HS-27A (cell line): ENCODE results near the gene PTP4A2.
"Not testable (repeated sequence)": the region's sequence is repeated elsewhere in the genome, so short reads cannot be mapped to it uniquely, and the experiment has no call there.

Experiments used
- DNase-seq: peaks from one replicate; pipeline ENCODE4 v3.0.0-alpha.2; 2012; ENCODE audit warnings: low read depth, missing footprints

Gene PTP4A2

DNA sequence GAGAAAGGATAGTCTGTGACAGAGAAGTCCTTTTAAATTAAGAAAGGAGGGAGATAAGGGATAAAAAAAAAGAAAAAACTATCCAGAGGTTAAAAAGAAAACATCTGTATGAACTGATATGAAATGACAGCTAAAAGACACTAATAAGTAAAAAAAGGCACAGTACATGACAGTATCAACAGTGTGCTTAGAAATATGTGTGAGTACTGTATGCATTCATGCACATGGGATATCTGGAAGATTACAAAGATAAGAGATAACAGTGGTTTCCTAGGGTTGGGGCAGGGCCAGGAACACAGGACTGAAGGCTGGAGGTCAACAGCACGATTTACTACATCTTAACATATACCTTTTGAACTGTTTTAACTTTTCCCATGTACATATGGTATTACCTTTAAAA lies 13.3 kb downstream of the PTP4A2 start:
- DNase-seq = no peak

GRCh38 chr1:31923901-31924535 lies 14.2 kb downstream of the PTP4A2 start:
- no peak for DNase-seq

GRCh38 chr1:31920956-31921355 lies 17.2 kb downstream of the PTP4A2 start:
- DNase-seq = no peak

GRCh38 chr1:31919591-31919990 lies 18.6 kb downstream of the PTP4A2 start:
- no peak for DNase-seq

DNA sequence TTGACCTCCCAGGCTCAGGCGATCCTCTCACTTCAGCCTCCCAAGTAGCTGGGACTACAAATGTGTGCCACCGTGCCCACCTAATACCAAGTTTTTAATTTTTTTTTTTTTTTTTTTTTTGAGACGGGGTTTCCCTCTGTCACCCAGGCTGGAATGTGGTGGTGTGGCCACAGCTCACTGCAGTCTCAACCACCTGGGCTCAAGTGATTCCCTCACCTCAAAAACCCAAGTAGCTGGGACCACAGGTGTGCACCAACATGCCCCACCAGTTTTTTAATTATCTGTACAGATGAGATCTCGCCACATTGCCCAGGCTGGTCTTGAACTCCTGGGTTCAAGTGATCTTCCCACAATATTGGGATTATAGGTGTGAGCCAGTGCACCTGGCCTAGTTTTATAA lies 22.7 kb downstream of the PTP4A2 start:
- DNase-seq = no peak

DNA sequence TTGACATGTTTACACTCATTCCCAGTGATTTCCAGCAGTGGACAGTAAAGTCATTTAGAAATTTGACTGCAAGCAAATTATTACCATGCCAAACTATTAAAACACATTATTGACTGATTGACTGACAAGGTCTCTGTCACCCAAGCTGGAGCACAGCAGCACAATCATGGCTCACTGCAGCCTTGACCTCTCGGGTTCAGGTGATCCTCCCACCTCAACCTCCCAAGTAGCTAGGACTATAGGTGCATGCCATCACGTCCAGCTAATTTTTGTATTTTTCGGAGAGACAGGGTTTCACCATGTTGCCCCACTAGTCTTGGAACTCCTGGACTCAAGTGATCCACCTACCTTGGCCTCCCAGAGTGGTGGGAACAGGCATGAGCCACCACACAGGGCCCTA lies 24.2 kb downstream of the PTP4A2 start:
- DNase-seq = no peak

- no peak for DNase-seq
Observed at GRCh38 chr1:31912839-31913239, 25.3 kb downstream of the PTP4A2 start.

DNA sequence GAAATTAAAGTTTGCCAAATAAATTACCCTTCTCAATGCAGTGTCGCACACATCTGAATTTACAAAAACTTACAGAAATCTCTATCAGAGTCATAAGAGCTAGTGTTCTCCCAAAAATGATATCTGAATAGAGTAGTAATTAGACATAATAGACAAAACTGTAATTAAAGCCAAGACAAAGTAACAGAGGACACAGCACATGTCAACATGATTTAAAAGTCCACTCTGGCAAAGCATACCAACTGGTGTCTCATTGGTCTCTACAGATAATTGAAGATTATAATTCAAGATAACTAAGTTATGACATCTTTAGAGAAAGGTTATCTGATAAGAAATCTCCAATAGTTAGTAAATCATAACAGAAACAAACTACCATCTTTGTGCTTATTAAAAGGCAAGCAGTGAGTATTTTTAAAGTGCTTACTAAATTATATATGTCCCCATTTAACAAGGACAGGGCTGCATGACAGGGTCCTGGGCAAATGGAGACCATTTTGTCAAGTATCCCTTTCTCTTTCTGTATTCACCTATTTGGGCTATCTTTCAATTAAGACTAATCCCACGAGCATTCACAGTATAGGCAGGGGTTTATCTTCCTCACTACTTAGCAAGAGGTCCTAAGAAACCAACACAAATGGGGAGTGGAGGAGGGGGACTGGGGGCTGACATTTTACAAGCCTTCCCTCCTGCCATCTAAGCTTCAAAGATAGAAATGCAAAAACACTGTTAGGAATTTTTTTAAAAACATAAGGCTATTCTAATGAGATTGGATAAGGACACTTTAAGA lies 26.0 kb downstream of the PTP4A2 start:
- no peak for DNase-seq

GRCh38 chr1:31910933-31911332 lies 27.2 kb downstream of the PTP4A2 start:
- no peak for DNase-seq

DNA sequence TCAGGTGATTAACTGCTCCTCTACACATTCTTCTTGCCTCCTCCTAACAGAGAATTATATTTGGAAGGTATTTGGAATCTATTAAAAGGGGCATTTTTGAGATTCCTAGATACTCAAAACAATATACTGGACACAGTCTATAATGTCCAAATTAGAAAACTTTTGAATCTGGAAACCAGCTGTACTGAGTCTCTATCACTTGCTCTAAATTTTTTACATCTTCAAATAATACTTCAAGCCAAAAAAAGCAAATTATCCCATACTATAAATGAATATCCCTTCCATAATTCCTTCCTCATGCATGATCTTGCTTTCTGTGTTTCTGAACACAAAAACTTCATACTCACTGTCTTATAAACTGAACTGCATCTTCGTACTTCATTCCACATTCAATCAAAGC lies 28.5 kb downstream of the PTP4A2 start:
- no peak for DNase-seq

DNA sequence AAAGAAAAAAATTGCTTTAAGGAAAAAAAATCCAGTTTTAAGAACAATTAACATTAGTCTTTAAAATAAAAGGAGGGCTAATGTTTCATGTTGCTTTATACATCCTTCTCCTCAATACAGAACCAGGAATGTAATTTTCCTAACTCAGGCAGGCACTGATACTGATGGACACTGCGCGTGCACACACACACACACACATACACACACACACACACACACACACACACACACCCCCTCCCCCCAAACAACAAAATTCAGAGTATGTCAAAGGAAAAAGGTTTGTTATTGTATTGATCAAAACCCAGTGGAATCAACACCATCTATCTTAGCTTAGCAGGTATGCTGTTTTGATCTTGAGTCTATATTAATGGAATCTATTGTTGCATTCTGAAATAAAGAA lies 31.6 kb downstream of the PTP4A2 start:
- DNase-seq = no peak

DNA sequence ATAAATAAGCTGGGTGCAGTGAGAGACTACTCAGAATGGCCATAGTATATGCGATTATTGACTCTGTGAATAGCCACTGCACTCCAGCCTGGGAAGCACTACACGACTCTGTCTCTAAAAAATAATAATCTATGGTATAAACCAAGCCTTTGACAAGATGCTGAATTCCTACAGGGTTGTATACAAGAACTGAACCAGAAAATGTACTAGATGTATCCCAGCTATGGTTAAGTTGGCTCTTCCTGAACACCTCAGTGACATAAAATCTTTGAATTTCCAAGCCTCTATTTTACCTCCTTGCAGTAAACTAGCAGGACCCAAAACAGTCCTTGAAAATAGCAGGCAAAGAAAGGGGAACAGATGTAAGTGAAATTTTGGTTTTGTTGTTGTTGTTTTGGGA lies 32.5 kb downstream of the PTP4A2 start:
- no peak for DNase-seq

- DNase-seq = no peak
Observed at GRCh38 chr1:31905093-31905509, 33.1 kb downstream of the PTP4A2 start.

- DNase-seq = no peak
Observed at GRCh38 chr1:31904339-31905092, 33.7 kb downstream of the PTP4A2 start.

- DNase-seq = no peak
Observed at GRCh38 chr1:31902510-31902860, 35.7 kb downstream of the PTP4A2 start.

DNA sequence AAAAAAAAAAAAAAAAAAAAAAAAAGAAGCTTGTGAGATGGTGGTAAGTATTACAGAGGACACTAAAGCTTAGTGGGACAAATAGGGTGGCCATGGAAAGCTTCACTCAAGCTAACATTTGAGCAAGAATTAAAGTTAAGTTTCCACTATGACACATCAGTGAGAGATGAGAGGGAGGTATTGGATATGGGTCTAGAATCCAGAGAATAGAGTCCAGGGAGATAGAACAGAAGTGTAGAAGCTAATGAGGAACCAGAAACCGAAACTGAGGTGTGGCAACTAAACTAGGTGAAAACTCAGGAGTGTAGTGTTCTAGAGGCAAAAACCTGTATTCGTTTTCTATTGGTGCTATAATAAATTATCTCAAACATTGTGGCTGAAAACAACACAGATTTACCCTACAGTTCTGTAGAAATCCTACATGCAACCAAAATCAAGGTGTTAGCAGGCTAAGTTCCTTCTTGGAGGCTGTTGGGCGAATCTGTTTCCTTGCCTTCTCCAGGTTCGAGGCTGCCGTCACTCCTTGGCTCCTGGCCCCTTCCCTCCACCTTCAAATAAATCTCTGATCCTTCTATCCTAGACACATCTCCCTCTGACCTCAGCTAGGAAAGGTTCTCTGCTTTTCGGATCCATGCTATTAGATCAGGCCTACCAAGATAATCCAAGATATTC lies 36.2 kb downstream of the PTP4A2 start:
- DNase-seq = no peak

- DNase-seq = no peak
Observed at GRCh38 chr1:31900790-31901189, 37.4 kb downstream of the PTP4A2 start.

DNA sequence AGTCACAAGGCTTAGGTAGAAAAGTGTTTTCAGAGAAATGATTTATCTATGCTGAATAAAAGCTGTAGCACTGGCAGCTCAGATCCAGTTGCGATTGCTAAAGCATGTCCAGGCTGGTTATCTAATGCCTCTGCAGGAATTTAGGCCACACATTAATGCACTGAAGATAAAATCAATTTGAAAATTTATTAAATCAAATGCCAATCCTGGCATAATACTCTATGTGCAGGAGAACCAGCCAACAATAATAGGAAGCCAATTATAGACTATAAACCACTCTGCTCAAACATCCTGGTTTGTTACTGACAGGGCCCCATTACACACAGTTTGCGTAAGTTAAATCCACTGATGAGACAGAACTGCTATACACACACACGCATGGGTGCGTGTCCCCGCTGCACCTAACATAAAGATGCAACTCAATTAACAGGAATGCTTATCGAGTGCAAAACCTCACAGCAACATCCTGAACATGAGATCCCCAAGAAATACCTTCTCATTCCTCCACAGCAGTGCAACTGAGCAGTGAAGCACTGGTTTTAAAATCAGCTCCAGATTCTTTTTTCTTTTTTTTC lies 40.6 kb downstream of the PTP4A2 start:
- no peak for DNase-seq

DNA sequence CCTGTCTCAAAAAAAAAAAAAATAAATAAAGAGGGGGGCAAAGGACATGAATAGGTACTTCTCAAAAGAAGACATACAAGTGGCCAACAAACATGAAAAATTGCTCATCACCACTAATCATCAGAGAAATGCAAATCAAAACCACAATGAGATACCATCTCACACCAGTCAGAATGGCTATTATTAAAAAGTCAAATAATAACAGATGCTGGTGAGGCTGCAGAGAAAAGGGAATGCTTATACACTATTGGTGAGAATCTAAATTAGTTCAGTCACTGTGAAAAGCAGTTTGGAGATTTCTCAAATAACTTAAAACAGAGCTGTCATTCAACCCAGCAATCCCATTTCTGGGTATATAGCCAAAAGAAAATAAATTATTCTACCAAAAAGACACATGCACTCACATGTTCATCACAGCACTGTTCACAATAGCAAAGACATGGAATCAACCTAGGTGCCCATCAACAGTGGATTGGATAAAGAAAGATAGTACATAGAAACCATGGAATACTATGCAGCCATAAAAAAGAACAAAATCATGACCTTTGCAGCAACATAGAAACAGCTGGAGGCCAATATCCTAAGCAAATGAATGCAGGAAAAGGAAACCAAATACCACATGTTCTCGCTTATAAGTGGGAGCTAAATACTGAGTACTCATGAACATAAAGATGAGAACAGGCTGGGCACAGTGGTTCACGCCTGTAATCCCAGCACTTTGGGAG lies 42.5 kb downstream of the PTP4A2 start:
- DNase-seq = not testable (repeated sequence)

DNA sequence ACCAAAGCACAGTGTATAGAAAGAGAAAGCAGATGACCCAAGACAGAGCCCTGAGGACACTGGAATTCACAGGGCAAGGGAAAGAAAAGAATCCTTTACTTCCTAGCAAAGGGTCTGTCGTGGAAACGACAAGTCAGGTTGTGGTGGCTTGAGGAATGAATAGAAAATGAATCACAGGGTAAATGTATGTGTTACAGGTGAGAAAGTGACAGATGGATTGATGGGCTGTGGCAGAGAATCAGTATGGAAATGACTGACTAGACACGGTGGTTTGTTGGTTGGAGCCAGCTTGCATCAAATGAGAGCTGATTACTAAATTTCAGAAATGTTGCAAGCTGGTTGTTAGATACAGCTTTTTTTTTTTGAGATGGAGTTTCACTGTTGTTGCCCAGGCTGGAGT lies 46.9 kb downstream of the PTP4A2 start:
- DNase-seq = no peak

GRCh38 chr1:31888291-31888690 lies 49.9 kb downstream of the PTP4A2 start:
- DNase-seq = no peak

DNA sequence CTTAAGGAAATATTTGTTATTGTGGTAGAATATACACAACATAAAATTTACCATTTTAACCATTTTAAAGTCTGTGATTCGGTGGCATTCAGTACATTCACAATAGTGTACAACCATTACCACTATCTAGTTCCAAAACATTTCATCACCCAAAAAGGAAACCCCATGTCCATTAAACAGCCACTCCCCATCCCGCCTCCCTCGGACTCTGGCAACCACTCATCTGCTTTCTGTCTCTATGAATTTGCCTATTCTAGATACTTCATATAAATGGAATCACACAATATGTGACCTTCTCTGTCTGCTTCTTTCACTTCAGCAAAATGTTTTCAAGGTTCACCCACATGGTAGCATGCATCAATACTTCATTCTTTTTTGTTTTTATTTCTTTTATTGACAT lies 51.3 kb downstream of the PTP4A2 start:
- DNase-seq = no peak
